CD4-positive, alpha-beta T cell treated with Interleukin-6 for 4 hours (primary cell): ENCODE data around the gene ATP5PF.
"Not testable (repeated sequence)": the region's sequence is repeated elsewhere in the genome, so short reads cannot be mapped to it uniquely, and the experiment has no call there.

Experiments
- DNase-seq: peaks from one replicate; pipeline ENCODE4 v3.0.0-alpha.2; 2020; ENCODE audit warnings: mixed read lengths

ATP5PF gene, protein sequence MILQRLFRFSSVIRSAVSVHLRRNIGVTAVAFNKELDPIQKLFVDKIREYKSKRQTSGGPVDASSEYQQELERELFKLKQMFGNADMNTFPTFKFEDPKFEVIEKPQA

DNA sequence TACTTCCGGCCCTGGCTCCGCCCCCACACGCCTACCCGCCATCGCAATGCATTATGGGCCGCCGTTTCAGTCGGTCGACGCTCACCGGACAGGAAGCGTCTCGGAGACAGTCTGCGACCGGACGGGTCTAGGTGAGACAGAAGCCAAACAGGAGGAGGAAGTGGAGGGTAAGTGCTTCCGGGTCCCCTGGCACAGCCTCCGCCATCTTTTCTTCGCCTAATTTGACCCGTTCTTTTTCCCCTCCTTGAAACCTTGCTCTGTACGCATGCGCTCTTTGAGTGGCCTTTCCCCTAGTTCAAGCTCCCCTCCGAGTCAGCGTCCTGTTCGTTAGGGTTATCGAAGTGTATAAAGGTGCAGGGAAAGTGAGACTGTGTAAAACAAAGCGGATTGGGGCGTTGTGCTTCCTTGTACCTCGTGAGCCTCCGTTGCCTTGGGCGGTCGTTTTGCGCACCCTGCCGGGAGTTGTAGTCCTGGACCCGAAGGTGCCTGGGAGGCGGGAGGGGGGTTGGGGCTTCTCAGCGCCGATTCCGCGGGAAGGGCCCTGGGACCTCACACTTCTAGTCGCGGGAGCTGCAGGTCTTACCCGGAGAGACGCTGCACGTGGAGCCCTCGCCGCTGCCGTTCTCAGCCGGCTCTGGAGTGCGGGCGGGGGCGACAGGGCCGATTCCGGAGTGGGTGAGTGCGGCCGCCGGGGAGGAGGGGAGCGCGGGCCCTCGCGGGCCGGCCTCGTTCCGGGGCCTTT lies at the start of gene ATP5PF, which contains the start of gene GABPA:
Gene ATP5PF, minus strand, starts transcription at position 1 of the 742 bp plus-strand sequence. CDS start 5,110 bp downstream, outside the sequence.
Gene GABPA, plus strand, starts transcription at position 69 of the 742 bp plus-strand sequence. CDS start 6,627 bp downstream, outside the sequence.
- peak; percentile 97 for DNase-seq

DNA sequence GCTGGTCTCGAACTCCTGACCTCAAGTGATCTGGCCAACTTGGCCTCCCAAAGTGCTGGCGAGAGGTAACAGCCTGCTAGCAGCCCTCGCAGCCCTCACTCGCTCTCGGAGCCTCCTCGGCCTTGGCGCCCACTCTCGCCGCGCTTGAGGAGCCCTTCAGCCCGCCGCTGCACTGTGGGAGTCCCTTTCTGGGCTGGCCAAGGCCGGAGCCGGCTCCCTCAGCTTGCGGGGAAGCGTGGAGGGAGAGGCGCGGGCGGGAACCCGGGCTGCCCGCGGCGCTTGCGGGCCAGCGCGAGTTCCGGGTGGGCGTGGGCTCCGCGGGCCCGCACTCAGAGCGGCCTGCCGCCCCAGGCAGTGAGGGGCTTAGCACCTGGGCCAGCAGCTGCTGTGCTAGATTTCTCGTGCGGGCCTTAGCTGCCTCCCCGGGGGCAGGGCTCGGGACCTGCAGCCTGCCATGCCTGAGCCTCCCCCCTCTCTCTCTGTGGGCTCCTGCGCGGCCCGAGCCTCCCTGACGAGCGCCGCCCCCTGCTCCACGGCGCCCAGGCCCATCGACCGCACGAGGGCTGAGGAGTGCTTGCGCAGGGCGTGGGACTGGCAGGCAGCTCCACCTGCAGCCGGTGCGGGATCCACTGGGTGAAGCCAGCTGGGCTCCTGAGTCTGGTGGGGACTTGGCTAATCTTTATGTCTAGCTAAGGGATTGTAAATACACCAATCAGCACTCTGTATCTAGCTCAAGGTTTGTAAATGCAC lies 43.6 kb upstream of the ATP5PF start:
- not testable (repeated sequence) for DNase-seq

DNA sequence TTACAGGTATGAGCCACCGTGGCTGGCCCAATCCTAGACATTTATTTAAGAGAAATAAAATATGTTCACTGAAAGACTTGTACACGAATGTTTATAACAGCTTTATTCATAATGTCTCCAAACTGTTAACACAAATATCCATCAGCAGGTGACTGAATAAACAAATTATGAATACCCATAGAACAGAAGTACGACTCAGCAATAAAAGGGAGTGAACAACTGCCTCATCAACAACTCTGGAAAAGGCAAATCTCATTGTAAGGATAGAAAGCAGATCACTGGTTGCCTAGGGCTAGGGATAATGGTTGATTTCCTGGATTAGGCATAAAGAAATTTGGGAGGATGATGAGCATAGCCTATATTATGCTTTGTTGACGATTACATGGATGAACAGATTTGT lies 41.7 kb upstream of the ATP5PF start:
- DNase-seq: no peak

DNA sequence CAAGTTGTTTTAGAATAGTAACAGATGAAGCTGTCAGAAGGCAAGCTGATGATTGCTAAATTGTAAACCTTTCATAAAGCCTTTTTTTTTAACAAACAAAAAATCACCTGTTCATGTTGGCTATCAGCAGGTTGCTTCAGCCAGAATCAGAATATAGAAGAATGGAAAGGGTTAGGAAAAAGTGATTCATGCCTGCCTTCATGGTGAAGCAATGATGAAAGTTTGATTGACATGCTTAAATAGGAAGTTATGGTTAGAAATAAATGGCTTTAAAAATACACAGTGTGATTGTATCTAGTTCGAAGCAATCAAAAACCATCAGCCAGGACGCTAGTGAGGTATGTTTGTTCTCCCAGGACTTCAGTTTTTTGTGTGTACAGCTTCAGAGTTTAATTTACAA lies 38.0 kb upstream of the ATP5PF start:
- no peak for DNase-seq

DNA sequence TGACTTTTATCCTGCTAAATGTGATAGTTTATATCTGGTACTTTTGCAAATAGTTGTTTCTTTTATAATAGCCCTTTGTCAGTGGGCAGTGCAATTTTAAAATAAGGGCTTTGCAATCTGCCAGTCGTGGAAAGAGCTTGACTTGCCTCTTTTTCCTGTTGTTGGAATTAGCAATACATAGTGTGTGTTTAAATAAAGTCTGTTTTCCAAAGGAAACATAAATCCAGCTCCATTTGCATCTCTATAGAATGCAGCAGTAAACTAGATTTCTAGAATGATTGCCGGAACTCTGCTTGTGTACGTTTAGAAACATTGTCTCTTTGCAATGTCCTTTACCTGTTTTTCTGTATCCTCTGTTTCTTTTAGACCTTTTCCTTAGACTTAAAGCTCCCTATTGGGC lies 33.2 kb upstream of the ATP5PF start:
- DNase-seq: no peak

DNA sequence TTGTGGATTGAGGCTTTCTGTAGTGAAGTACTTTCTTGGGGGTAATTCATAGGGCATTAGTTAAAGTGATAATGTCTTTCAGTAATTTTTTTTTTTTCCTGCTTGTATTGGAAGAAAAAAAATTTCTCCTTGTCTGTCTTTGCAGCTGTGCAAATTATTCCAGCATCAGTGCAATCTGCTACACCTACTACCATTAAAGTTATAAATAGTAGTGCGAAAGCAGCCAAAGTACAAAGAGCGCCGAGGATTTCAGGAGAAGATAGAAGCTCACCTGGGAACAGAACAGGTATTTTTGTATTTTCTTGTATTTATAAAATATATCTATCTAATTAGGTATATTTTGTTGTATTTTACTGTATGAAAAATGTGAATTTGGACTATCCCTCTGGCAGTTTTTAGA lies 29.4 kb upstream of the ATP5PF start:
- no peak for DNase-seq

DNA sequence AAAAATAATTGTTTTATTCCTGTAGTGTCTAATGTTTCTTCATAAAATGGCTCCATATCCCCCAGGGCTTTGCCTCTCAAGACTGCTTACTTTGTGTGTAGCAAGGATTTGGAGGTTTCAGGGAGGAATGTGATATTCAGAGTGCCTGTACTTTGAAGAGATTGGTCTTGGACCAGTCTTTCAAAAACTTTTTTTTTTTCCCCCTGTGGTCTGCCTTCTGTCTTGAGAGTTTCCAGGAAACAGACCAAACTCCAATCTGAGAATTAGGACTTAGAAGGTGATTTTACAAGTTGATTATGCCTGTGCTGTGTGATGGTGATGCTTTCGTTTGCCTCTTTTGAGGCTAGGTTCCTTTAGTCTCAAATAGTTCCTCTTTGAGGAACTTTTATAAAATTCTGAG lies 26.0 kb upstream of the ATP5PF start:
- no peak for DNase-seq

DNA sequence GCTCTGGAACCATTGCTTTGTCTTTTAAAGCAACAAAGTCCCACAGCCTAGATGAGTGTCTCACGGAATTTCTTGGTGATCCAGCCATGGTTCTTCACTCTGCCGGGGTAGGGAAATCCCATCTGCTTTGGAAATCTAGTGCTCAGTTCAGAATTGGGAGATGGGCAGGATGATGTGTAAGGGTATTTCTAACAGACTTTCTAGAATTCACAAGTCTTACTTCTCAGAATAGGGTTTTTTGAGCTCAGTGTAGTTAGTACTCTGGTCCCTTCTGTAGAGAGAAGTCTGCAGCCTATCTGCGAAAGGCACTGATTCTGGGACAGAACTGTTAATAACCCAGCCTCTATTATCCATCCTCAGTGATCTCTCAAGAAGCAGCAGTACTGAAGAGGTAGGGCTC lies 25.4 kb upstream of the ATP5PF start:
- no peak for DNase-seq

DNA sequence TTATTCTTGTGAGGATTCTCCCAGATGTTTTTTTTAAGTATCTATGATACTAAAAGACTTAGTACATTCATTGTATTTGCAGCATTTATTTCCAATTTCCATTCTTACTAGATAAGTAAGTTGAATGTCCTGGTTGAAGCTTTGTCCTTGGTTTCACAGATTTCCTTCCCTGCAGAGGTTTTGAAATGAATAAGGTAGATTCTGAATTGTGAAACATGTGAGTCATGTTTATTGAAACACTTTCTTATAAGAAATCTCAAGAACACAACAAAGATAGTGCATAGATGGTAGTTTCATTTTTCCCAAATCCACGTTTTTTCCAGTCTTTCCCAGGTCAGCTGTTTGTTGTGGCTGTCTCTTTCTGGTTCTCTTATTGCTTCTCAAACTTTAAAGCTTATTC lies 24.9 kb upstream of the ATP5PF start:
- DNase-seq: no peak

DNA sequence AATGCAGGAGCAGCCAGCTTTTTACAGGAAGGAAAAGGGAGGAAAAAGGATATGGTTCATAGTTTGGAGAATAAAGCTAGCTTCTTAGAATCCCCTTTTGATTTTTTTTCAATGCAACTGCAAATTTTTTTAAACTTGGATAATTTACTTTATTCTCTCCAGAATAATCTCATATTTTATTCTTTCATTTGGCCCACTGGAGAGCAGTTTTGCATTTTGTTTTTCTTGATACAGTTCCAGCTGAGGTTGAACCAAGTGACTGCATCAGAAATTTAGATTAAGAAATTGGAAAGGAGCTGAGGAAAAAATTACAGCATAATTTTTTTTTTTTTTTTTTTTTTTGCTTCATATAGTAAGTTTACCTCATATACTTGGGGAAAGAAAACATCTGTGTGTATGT lies 22.8 kb upstream of the ATP5PF start:
- DNase-seq: no peak

DNA sequence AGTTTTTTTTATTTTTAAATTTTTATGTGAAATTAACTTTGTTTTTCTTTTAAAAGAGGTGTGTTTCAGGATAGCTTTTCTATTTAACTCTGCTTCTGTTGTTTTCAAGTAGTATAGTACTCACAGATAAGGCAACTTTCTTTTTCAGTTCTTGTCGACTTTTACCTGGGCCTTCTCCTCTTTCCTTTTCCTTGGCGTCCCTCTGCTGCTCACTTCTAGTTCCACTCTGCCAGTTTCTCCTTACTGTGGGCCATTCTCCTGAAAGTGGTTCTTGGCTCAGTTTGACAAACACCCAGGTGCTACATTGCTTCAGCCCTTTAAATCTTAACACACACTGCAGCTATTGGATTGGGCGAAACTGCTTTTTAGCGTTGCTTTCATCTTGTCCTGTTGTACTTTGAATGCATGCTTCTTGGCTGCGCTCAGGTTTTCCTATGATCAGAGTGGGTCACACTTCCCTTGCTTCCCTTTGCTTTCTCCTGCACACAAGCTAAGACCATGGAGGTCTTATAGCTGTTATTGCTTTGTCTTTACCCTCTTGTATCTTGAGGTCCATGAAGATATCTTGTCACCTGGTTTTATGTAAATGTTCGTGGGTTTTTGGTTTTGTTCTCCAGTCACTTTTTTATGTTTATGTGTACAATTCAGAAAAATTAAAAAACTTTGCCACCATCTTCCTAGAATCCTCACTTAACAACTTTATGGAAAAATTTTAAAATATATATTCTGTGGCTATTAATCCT lies 21.7 kb upstream of the ATP5PF start:
- DNase-seq: no peak

DNA sequence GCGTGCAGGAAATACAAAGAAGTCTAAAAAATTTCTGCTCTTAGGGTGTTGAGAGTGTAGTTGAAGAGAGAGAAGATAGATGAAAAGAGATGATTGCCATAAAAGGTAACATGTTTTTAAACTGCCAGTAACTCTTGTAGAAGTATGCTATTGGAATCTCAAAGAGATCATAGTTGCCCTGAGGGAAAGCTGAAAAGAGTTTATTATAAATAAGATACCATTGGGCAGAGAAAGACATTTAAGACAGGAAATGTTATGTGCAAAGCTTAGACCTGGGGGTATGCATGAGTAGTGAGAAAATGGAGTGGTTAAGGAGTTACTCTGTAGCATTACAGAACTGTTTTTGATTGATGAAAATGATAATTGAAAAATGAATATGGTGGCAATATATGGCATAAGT lies 17.7 kb upstream of the ATP5PF start:
- no peak for DNase-seq

DNA sequence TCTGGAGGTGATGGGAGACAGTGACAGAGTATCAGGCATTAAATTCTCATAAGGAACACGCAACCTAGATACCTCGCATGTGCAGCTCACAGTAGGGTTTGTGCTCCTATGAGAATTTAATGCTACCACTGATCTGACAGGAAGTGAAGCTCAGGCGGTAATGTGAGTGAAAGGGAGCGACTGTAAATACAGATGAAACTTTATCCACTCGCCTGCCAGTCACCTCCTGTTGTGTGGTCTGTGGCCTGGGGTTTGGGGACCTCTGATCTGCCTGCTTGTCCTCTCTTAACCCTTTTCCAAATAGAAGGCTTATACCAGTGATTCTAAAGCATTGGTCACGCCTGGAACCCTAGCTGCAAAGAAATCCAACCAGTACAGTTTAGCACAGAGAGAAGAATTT lies 15.4 kb upstream of the ATP5PF start:
- no peak for DNase-seq

DNA sequence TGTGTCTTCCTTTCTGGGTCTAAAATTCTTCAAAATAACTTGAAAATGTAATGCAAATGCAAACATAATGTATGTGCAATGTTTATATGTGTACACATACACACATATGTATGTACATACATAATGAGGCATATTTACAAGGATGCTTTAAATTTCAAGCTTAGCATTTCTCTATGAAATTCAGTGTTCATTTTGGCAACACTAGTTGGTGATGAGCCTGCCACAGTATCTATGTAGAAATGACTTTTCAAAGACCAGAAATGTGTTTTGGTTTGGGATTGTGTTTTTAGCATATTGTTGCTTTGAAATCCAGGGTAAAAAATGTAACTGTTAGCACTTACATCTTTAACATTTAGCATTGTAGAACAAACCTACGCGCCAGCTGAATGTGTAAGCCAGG lies 10.2 kb upstream of the ATP5PF start:
- DNase-seq: no peak

DNA sequence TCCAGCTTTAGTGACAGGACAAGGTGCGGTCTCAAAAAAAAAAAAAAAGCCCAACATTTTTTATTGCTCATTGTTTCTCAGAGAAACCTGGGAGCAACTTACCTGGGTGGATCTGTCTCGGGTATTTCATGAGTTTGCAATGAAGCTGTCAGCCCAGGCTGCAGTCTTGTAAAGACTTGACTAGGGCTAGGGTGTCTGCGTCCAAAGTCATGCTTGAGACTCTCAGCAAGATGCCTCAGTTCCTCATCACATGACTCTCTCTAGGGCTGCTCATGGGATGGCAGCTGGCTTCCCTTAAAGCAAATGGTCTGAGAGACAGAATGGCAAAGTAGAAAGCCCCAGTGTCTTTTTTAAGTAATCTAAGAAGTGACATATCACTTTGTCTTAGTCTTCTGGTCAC lies 8.2 kb upstream of the ATP5PF start:
- DNase-seq: no peak

DNA sequence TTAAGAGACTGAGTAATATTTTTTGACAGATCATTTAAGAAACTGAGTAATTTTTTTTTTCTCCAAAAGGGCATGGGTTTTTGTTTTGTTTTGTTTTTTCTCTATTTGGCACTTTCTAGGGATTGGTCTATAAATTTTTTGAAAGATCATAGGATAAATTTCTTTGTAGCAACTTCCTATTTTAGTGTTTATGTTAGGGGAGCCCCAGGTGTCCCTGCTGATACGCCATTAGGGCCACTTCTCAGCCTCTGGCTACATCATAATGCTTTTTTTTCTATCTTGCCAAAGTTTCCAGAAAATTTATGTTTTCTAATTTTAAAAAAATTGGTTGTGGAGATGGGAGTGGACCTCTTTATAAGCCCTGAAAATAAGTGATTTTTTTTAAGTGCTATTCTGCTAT lies 2.7 kb upstream of the ATP5PF start:
- no peak for DNase-seq

DNA sequence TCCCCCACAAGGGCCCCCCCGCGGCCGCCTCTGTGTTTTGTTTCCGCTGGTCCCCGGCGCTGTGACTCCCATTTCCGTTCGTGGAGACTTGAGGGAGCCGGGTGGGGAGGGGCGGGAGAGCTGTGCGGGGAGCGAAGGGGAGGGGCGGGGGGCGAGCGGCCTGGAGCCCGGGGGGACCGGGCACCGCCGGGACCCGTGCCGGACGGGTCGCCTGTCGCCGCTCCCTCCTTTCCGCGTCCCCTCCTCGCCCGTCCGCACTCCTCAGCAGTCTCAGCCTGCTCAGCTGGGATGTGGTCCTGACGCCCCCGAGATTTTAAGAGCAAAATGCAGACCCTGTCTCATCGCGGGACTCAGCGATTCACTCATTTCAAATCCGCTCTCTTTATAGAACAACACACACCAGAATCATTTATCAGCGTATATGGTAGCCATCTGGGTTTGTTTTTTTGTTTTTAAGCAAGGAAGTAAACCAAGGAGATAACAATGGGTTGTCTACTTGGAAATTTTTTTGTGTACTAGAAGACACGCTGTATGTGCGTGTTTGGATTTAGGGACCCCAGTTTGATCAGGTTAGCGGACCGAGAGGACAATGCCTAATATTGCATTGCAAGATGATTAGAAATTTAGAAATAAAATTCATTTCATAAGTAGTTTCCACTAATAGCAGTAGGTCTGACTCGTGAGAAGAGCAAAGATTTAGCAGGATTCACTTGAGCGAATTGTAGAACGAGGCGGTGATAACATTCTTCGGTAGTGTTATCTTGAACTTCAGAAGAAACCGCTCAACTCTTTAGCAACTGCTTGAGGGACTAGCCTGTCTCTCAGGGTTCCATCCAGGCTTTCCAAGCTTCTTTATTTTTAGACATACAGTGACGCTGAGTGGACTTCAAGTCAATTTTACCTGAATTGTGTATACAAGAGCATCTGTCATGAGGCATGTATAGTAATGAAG lies 1.2 kb upstream of the ATP5PF start:
- DNase-seq: peak; percentile 82

DNA sequence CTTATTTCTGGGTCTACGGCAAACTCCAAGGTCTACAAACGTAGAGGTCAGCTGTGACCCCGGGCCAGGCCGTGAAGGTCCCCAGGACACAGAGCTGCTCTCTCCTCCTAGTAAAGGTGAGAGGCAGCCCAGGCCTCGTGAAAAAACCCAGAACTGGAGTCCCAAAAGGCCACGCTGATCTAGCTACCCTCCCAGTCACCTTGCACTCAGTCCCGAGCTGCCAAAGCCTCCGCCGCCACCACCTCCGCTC lies 125 bp downstream of the ATP5PF start:
- DNase-seq: no peak

DNA sequence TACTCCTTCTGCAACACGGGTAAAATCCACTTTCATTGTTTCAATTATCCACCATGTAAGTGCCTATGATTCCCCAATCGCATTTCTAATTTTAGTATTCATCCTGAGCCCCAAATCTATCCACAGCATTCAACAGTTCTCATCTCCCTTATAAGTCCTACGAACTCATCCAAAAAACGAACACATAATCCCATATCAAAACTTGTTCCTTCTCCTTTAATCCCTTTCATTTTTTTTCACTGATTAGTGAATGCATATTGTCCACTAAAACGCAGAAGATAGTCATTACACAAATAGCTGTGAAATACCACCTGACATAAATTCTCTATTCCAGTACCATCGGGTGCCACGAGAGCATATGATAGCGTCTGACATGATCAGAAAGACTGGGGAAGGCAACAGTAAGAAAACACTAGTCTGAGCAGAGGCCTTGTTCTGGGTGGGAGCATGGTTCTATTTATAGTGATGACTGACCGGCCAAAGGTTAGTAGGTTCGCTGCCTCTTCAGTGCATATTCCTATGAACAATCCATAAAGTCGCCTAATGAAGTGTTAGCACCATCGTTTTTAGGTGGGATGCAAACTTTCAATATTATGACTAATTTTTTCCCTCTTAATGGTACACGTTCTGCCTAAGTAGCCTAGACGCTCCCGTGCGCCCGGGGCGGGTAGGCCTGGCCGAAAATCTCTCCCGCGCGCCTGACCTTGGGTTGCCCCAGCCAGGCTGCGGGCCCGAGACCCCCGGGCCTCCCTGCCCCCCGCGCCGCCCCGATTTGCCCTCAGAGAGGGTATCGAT lies 648 bp downstream of the ATP5PF start:
- DNase-seq: no peak

DNA sequence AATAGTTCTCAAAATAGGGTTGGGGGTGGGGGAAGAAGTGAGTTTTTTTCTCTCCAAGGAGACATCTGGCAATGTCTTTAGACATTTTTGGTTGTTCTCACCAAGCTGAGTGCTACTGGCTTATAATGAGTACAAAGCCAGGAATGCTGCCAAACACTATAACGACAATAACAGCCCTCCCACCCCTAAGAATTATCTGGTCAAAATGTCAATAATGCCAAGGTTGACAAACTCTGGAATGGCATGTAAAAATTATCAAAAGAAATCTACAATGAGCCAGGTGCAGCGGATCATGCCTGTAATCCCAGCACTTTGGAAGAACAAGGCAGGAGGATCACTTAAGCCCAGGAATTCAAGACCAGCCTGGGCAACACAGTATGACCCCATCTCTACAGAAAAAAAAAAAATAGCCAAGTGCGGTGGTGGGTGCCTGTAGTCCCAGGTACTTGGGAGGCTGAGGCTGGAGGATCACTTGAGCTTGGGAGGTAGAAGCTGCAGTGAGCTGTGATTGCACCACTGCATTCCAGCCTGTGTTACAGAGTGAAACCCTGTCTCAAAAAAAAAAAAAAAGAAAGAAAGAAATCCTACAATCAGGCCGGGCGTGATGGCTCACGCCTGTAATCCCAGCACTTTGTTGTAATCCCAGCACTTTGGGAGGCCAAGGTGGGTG lies 2.5 kb downstream of the ATP5PF start:
- DNase-seq: no peak

DNA sequence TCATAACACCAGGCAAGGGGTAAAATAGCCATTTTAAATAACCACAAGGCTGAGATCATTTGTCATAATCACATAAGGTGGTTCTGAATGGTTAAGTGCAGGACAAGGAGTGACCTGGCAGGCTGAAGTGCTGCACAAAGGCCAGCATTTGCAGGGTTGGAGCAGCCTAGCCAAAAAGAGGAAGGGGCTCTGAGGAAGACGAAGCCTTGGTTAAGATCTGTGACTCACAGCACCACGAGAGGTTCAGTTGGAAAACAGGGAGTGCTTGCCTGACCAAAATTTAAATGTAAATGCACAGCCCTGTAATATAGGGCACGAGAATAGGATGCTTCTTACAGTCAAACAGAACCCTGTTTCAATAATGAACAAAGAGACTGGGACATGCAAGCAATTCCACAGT lies 12.1 kb downstream of the ATP5PF start:
- DNase-seq: no peak
